IMR-90 (cell line): ENCODE results near the gene CFAP90. TPM values are rescaled to one million over a fixed set of nuclear protein-coding genes. Genes with fewer than 3 reads are reported as not detected.

Source experiments
- ATAC-seq: fragments of 200-7000 bp; cut with Tn5 transposase; 2 replicates; pipeline ENCODE4 v1.9.1; 2020; ENCODE audit warnings: low read depth, mild to moderate bottlenecking, moderate library complexity
- BruUV-seq: library from RNA; stranded (reverse); fragments of 400-500 nt; replicated peaks from 2 replicates; lab custom pipeline; 2021; lab: Mats Ljungman, UMichigan
- CTCF ChIA-PET: fragments of 300-600 bp; formaldehyde crosslinking; extraction: SDS; loops from one replicate; lab custom pipeline; 2021; ENCODE audit warnings: antibody characterized with exemption; lab: Yijun Ruan, JAX
- POLR2A ChIA-PET: fragments of 300-600 bp; sonication (Branson Sonifier 250); formaldehyde crosslinking; loops from one replicate; lab custom pipeline; 2022; ENCODE audit warnings: antibody characterized with exemption; ENCODE audit not compliant: unreplicated experiment; lab: Charles Lee
- DNase-seq: peaks from one replicate; pipeline ENCODE4 v3.0.0; 2013
- H2AFZ ChIP-seq: replicated peaks from 2 replicates; pipeline ENCODE3; 2013; ENCODE audit warnings: low read length, mild to moderate bottlenecking; ENCODE audit not compliant: poor library complexity
- H2AK5ac ChIP-seq: 2 replicates; pipeline ENCODE4 v1.6.1; 2013; ENCODE audit warnings: low read depth, low read length, inconsistent platforms
- H2AK9ac ChIP-seq: replicated peaks from 2 replicates; pipeline ENCODE3; 2013; ENCODE audit warnings: mild to moderate bottlenecking, low read depth, low read length, moderate library complexity; ENCODE audit not compliant: poor library complexity
- H2BK120ac ChIP-seq: 2 replicates; pipeline ENCODE4 v1.6.1; 2013; ENCODE audit warnings: low read depth, low read length, inconsistent platforms
- H2BK15ac ChIP-seq: 3 replicates; pipeline ENCODE4 v1.6.1; 2013; ENCODE audit warnings: low read depth, low read length, inconsistent platforms
- H2BK20ac ChIP-seq: 2 replicates; pipeline ENCODE4 v1.6.1; 2013; ENCODE audit warnings: low read depth, mild to moderate bottlenecking, inconsistent platforms, low read length, moderate library complexity
- H2BK5ac ChIP-seq: 2 replicates; pipeline ENCODE4 v1.6.1; 2013; ENCODE audit warnings: mild to moderate bottlenecking, low read depth, low read length, inconsistent platforms; ENCODE audit not compliant: poor library complexity, severe bottlenecking
- H3K14ac ChIP-seq: replicated peaks from 2 replicates; pipeline ENCODE4 v1.6.1; 2013; ENCODE audit warnings: low read depth, low read length, inconsistent platforms
- H3K18ac ChIP-seq: 2 replicates; pipeline ENCODE4 v1.6.1; 2013; ENCODE audit warnings: low read depth, low read length, control low read depth
- H3K23ac ChIP-seq: 2 replicates; pipeline ENCODE4 v1.6.1; 2013; ENCODE audit warnings: low read depth, low read length, inconsistent platforms
- H3K27ac ChIP-seq: 2 replicates; pipeline ENCODE4 v1.5.1; 2013; ENCODE audit warnings: mild to moderate bottlenecking, control low read depth, low read length; ENCODE audit not compliant: insufficient read depth
- H3K27me3 ChIP-seq: 2 replicates; pipeline ENCODE4 v1.6.1; 2013; ENCODE audit warnings: low read length; ENCODE audit not compliant: control insufficient read depth, insufficient read depth
- H3K36me3 ChIP-seq: 2 replicates; pipeline ENCODE4 v1.6.1; 2013; ENCODE audit warnings: low read length, mixed read lengths; ENCODE audit not compliant: control insufficient read depth, insufficient read depth
- H3K4ac ChIP-seq: 2 replicates; pipeline ENCODE4 v1.6.1; 2013; ENCODE audit warnings: low read depth, low read length, inconsistent platforms
- H3K4me1 ChIP-seq: 2 replicates; pipeline ENCODE4 v1.6.1; 2013; ENCODE audit warnings: low read length, mixed read lengths; ENCODE audit not compliant: control insufficient read depth, insufficient read depth
- H3K4me2 ChIP-seq: 2 replicates; pipeline ENCODE4 v1.6.1; 2013; ENCODE audit warnings: low read depth, mild to moderate bottlenecking, control low read depth, low read length, moderate library complexity
- H3K4me3 ChIP-seq: 2 replicates; pipeline ENCODE4 v1.5.1; 2013; ENCODE audit warnings: low read depth, mild to moderate bottlenecking, control low read depth, low read length, moderate library complexity; ENCODE audit not compliant: insufficient read depth
- H3K56ac ChIP-seq: 2 replicates; pipeline ENCODE4 v1.6.1; 2013; ENCODE audit warnings: low read length, inconsistent platforms; ENCODE audit not compliant: insufficient read depth; ENCODE audit errors: extremely low read depth
- H3K79me1 ChIP-seq, 2 experiments: 2 replicates each; pipeline ENCODE4 v1.6.1; 2013; ENCODE audit warnings: low read length in 2 of 2, inconsistent platforms in 1 of 2, low read depth in 1 of 2
- H3K9ac ChIP-seq: 2 replicates; pipeline ENCODE4 v1.6.1; 2013; ENCODE audit warnings: low read depth, low read length, control low read depth
- H3K9me1 ChIP-seq: 2 replicates; pipeline ENCODE4 v1.6.1; 2013; ENCODE audit warnings: low read length, inconsistent platforms; ENCODE audit not compliant: insufficient read depth
- H3K9me3 ChIP-seq: 2 replicates; pipeline ENCODE4 v1.6.1; 2013; ENCODE audit warnings: low read length; ENCODE audit not compliant: control insufficient read depth, insufficient read depth
- H4K20me1 ChIP-seq: 2 replicates; pipeline ENCODE4 v1.6.1; 2013; ENCODE audit warnings: low read length, inconsistent platforms; ENCODE audit not compliant: insufficient read depth
- H4K5ac ChIP-seq: 2 replicates; pipeline ENCODE4 v1.6.1; 2013; ENCODE audit warnings: mild to moderate bottlenecking, low read depth, low read length, control low read depth
- H4K8ac ChIP-seq, 2 experiments: 2 replicates each; pipeline ENCODE4 v1.6.1; 2013; ENCODE audit warnings: low read depth in 2 of 2, low read length in 2 of 2, control low read depth in 1 of 2, inconsistent platforms in 1 of 2
- H4K91ac ChIP-seq: 2 replicates; pipeline ENCODE4 v1.6.1; 2013; ENCODE audit warnings: low read depth, low read length, inconsistent platforms; ENCODE audit not compliant: insufficient read depth
- CHD1 ChIP-seq: IDR thresholded peaks from 2 replicates; pipeline ENCODE4 v1.6.1; 2012; ENCODE audit warnings: low read depth, low read length, improper control_type of control experiment
- MXI1 ChIP-seq: IDR thresholded peaks from 2 replicates; pipeline ENCODE4 v1.6.1; 2012; ENCODE audit warnings: low read depth, mild to moderate bottlenecking, low read length, moderate library complexity, borderline replicate concordance
- RAD21 ChIP-seq: IDR thresholded peaks from 2 replicates; pipeline ENCODE4 v1.6.1; 2012; ENCODE audit warnings: low read length, improper control_type of control experiment
- RFX5 ChIP-seq: IDR thresholded peaks from 2 replicates; pipeline ENCODE4 v1.8.0; 2012; ENCODE audit warnings: low read depth, mild to moderate bottlenecking, low read length, moderate library complexity
- SMC3 ChIP-seq: fragments of 150-350 bp; IDR thresholded peaks from 2 replicates; pipeline ENCODE4 v1.6.1; 2016; ENCODE audit warnings: low read depth, mild to moderate bottlenecking, antibody characterized with exemption, low read length, moderate library complexity
- WGBS, 2 experiments: methylation state at CpG; one replicate each; pipeline versions ENCODE4 v1.1.5 to v1.1.7; 2013; ENCODE audit warnings: missing lambda C conversion rate in 2 of 2; ENCODE audit not compliant: insufficient read length in 1 of 2; ENCODE audit errors: extremely low coverage in 2 of 2; 5-methylcytosine and 5-hydroxymethylcytosine counted together
- dilution Hi-C: fragments of 300-500 bp; cut with HindIII; formaldehyde crosslinking; loops from one replicate; pipeline ENCODE4 v1.14.3; 2018; ENCODE audit warnings: low sequenced_read_pairs; ENCODE audit not compliant: unreplicated experiment
- in situ Hi-C: fragments of 300-500 bp; cut with MboI; formaldehyde crosslinking; loops from 3 replicates; pipeline ENCODE4 v1.14.3; 2019; ENCODE audit warnings: low sequenced_read_pairs, inconsistent platforms, mixed read lengths
- intact Hi-C: fragments of 100-400 bp; cut with micrococcal nuclease; formaldehyde crosslinking; loops from 2 replicates; pipeline ENCODE4 v1.10.0; 2022
- polyA plus RNA-seq, 3 experiments: library from polyadenylated mRNA; depleted of rRNA; stranded (reverse); fragments of >200 nt; gene quantifications; 2 replicates each; pipeline ENCODE4 v1.2.3, GENCODE V29; 2012; ENCODE audit warnings: low replicate concordance in 1 of 3
- total RNA-seq: library from RNA; depleted of rRNA; stranded (reverse); fragments of >200 nt; gene quantifications from 2 replicates; pipeline ENCODE4 v1.2.3, GENCODE V29; 2012

CFAP90 gene
- total and polyA plus RNA-seq, 2 of the 4 experiments (the other 2 are of a cell fraction): 0.09 TPM; not detected in 1

DNA sequence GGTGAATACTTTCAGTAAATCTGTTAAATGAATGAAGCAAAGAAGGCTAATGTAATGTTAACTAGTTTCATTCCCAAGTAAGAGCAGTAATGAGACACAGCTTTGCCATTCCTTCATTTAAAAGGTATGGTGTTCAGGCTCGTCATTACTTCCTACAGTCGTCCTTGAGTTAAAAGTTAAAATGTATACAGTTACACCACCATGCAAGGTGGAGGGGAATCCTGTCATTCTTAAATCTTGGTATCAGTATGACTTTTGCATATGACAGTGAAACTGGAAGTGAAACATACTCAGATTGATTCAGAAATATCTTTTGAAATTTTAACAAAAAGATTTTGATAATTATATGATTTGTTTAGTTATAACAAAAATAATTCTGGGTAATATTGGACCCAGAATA is 43.9 kb upstream of the CFAP90 start:
- Histone ChIP-seq H3K36me3 (peaks cover 37% of the 10 kb centered on the region), H4K8ac (no peak overlapping the region), H3K18ac (no peak overlapping the region), H3K14ac (no peak overlapping the region), H2AK9ac (no peak overlapping the region), H2AFZ (no peak overlapping the region), H2BK5ac (no peak overlapping the region), H3K9me3 (no peaks in the 10 kb centered on the region), H3K9ac (no peak overlapping the region), H4K91ac (no peak overlapping the region), H4K20me1 (no peaks in the 10 kb centered on the region), H2BK15ac (no peak overlapping the region), H3K56ac (no peak overlapping the region), H3K4me3 (no peak overlapping the region), H3K4ac (no peak overlapping the region), H4K5ac (no peak overlapping the region), H3K23ac (no peak overlapping the region), H2BK120ac (no peak overlapping the region), H3K9me1 (peaks cover 4% of the 10 kb centered on the region; the same call in 1 of the 2 replicates), H3K27me3 (no peaks in the 10 kb centered on the region), H3K79me1 (peaks cover 2 to 4% of the 10 kb centered on the region in 2 experiments; a peak in 2 of 4 replicates), H2BK20ac (no peak overlapping the region), H2AK5ac (no peak overlapping the region), H3K27ac (no peak overlapping the region), H3K4me1 (no peaks in the 10 kb centered on the region), H3K4me2 (no peak overlapping the region)
- CTCF ChIA-PET: no interaction called here
- DNase-seq (no peak), ATAC-seq (no peak)
- TF ChIP-seq RFX5 (no peak), RAD21 (no peak), MXI1 (no peak), CHD1 (no peak), SMC3 (no peak)
- intact Hi-C loops (no loop called here), dilution Hi-C loops (no loop called here), in situ Hi-C loops (loop anchor here (25.0 kb wide), 2 partner anchors 1167 to 1642 kb away; partner anchors contain the start of gene SEMA5A)
- POLR2A ChIA-PET: no interaction called here
- no TSS peak for BruUV-seq
- WGBS, 2 experiments: no CpG with 5 or more reads among the region's 2 CpGs
